Activated CD4-positive, alpha-beta T cell treated with anti-CD3 and anti-CD28 coated beads, Interleukin-2, amount 50 U/mL, for 48 hours (primary cell): ENCODE results near the gene LNX2.

Source experiments
- DNase-seq, 2 experiments: peaks; one replicate each; pipeline ENCODE4 v3.0.0-alpha.2; 2020

Gene LNX2

DNA sequence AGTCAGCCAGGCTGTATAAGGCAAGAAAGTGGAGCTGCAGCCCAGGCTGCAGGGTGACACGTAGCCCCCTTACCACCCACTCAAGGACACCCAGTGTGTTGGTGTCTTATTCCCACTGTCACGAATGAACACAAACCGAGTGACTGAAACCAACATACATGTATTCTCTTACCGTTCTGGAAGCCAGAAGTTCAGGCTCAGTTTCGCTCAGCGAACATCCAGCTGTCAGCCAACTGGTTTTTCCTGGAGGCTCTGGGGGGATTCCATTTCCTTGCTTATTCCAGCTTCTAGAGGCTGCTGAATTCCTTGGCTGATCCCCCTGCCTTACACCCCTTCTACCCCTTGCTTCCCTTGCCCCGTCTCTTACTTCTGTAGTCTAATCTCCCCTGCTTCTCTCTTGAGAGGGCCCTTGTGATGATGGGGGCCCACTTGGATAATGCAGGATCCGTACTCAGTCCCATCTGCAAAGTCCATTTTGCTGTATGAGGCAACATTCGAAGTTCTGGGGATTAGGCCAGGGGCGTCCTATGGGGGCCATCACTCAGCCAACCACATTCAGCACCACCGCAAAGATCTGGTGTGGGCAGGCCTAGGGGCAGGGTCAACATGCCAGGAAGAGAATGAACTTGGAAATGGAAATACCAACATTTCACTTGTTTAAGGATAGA lies 122.6 kb downstream of the LNX2 start:
- no peak for DNase-seq

DNA sequence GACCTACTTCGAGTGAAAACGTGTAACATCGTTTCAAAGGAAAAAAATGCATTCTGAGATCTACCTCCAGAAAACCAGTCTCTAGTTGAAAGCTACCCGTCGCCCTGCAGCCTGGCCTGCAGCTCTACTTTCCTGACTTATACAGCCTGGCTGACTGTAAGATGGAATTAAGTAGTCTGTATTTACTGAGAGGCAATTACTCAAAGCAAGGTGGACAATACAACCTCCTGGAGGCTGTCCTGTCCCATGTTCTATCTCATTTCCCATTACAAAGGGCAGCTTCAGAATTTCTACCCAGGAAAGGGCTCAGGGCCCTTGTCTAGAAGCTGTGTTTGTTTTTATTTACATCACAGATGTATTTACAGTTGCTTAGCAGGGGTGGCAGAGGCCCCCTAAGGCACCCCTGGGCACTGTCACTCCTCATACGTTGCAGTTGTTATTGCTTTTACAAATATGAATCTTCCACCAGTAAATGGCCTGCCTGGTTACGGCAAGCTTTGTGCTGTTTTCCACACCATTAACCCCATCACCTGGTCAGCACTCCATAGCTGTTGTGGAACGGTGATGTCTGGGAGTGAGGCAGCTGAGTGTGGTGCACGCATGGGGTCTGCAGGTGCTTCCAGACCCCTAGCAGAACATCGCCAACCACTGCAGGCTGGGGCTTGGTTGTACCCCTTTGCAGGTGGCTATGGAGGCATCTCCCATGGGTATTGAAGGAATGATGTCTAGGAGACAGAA lies 123.6 kb downstream of the LNX2 start:
- no peak for DNase-seq

DNA sequence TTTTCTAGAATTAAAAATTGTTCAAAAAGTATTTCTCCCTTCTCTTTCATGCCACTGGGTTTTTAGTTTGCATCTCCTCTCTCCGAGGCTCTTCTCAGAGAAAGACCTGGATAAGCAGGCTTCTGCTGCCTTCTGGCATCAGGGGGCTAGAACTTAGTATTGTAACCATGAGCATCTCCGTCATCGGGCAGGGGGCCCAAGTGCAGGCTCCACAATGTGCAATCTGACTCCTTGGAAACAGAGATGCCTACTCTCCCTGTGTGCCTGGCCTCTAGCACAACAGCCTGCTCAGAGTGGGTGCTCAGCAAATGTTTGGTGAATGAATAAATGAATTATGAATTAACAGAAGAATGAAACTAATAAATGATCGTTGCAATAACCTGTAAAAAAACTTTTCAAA lies 124.3 kb downstream of the LNX2 start:
- no peak for DNase-seq
